ENCODE results near the gene HECW1. TPM values are rescaled to one million over a fixed set of nuclear protein-coding genes. Genes with fewer than 3 reads are reported as not detected.

Gene HECW1
- total RNA-seq, 1 experiment from 2014 or later: 1.8 TPM

GRCh38 chr7:43260980-43261878 lies 148.8 kb downstream of the HECW1 start:
- CTCF ChIA-PET: interaction anchor here (0.6 to 1.4 kb wide), 8 partner anchors 11 to 916 kb away, joined by 3 to 7 read pairs (median 3); partner anchors contain the start of genes MRPL32 and PSMA2
- no TSS peak for BruUV-seq (replicated peaks)
- H3K27me3 Mint-ChIP-seq (ENCODE audit: insufficient read depth, unreplicated experiment): peaks cover 2% of the 10 kb centered on the region

GRCh38 chr7:43265139-43265538 lies 152.7 kb downstream of the HECW1 start:
- H3K27ac Mint-ChIP-seq (ENCODE audit: unreplicated experiment): no peak overlapping the region
- Histone ChIP-seq H3K9me3 (no peaks in the 10 kb centered on the region), H3K27me3 (replicated peaks; ENCODE audit: control insufficient read depth, insufficient read depth, low read length) (no peaks in the 10 kb centered on the region), H3K36me3 (ENCODE audit: control insufficient read depth, insufficient read depth, low read length) (no peaks in the 10 kb centered on the region), H3K4me3 (ENCODE audit: low read depth, low read length) (no peak overlapping the region), H3K4me1 (no peaks in the 10 kb centered on the region)
- no peaks in the 10 kb centered on the region for H3K36me3 Mint-ChIP-seq (ENCODE audit: insufficient read depth, unreplicated experiment)
- H3K4me1 Mint-ChIP-seq (ENCODE audit: low read depth, unreplicated experiment): no peaks in the 10 kb centered on the region
- intact Hi-C loops (cut with micrococcal nuclease; ENCODE audit: unreplicated experiment): loop anchor here (10.0 kb wide), 1 partner anchor 190 kb away; no protein-coding TSS in a partner anchor
- CTCF ChIA-PET: no interaction called here
- POLR2A ChIA-PET: no interaction called here
- TF ChIP-seq CTCF (IDR thresholded peaks at IDR 0.05; ENCODE audit: insufficient read depth in 1 of 2, low read depth in 1 of 2, low read length in 1 of 2, severe bottlenecking in 1 of 2, unreplicated experiment in 1 of 2): no peak
- BruUV-seq (replicated peaks): no TSS peak
- no peak for DNase-seq
- H3K9me3 Mint-ChIP-seq (ENCODE audit: unreplicated experiment): no peaks in the 10 kb centered on the region
- H3K4me3 Mint-ChIP-seq (ENCODE audit: unreplicated experiment): no peak overlapping the region
- H3K27me3 Mint-ChIP-seq (ENCODE audit: insufficient read depth, unreplicated experiment): peaks cover 3% of the 10 kb centered on the region

More at GRCh38 chr7:43260980-43261878, 148.8 kb downstream of the HECW1 start:
- H3K27ac Mint-ChIP-seq (ENCODE audit: unreplicated experiment): no peak overlapping the region
- Histone ChIP-seq H3K36me3 (ENCODE audit: control insufficient read depth, insufficient read depth, low read length) (no peaks in the 10 kb centered on the region), H3K27me3 (replicated peaks; ENCODE audit: control insufficient read depth, insufficient read depth, low read length) (no peaks in the 10 kb centered on the region), H3K9me3 (no peaks in the 10 kb centered on the region), H3K4me3 (ENCODE audit: low read depth, low read length) (no peak overlapping the region), H3K4me1 (no peaks in the 10 kb centered on the region)
- intact Hi-C loops (cut with micrococcal nuclease; ENCODE audit: unreplicated experiment): loop anchor here (1.0 to 10.0 kb wide), 5 partner anchors 50 to 320 kb away; no protein-coding TSS in a partner anchor
- H3K9me3 Mint-ChIP-seq (ENCODE audit: unreplicated experiment): no peaks in the 10 kb centered on the region
- no peaks in the 10 kb centered on the region for H3K36me3 Mint-ChIP-seq (ENCODE audit: insufficient read depth, unreplicated experiment)
- H3K4me1 Mint-ChIP-seq (ENCODE audit: low read depth, unreplicated experiment): no peaks in the 10 kb centered on the region
- POLR2A ChIA-PET: no interaction called here
- H3K4me3 Mint-ChIP-seq (ENCODE audit: unreplicated experiment): no peak overlapping the region
- TF ChIP-seq CTCF (IDR thresholded peaks at IDR 0.05; ENCODE audit: insufficient read depth in 1 of 2, low read depth in 1 of 2, low read length in 1 of 2, severe bottlenecking in 1 of 2, unreplicated experiment in 1 of 2): peak; percentile 91 to 94
- DNase-seq: peak; percentile 79 to 82

GRCh38 chr7:43273939-43274719 lies 161.7 kb downstream of the HECW1 start:
- Histone ChIP-seq H3K9me3 (peaks cover 5% of the 10 kb centered on the region), H3K4me3 (ENCODE audit: low read depth, low read length) (no peak overlapping the region), H3K36me3 (ENCODE audit: control insufficient read depth, insufficient read depth, low read length) (no peaks in the 10 kb centered on the region), H3K27me3 (replicated peaks; ENCODE audit: control insufficient read depth, insufficient read depth, low read length) (no peaks in the 10 kb centered on the region), H3K4me1 (no peaks in the 10 kb centered on the region)
- DNase-seq: no peak
- no peak for TF ChIP-seq CTCF (IDR thresholded peaks at IDR 0.05; ENCODE audit: insufficient read depth in 1 of 2, low read depth in 1 of 2, low read length in 1 of 2, severe bottlenecking in 1 of 2, unreplicated experiment in 1 of 2)
- Mint-ChIP-seq H3K9me3 (ENCODE audit: unreplicated experiment) (peaks cover 12% of the 10 kb centered on the region), H3K36me3 (ENCODE audit: insufficient read depth, unreplicated experiment) (no peaks in the 10 kb centered on the region), H3K4me3 (ENCODE audit: unreplicated experiment) (no peak overlapping the region), H3K4me1 (ENCODE audit: low read depth, unreplicated experiment) (no peaks in the 10 kb centered on the region), H3K27me3 (ENCODE audit: insufficient read depth, unreplicated experiment) (peaks cover 26% of the 10 kb centered on the region), H3K27ac (ENCODE audit: unreplicated experiment) (no peak overlapping the region)
- intact Hi-C loops (cut with micrococcal nuclease; ENCODE audit: unreplicated experiment): no loop called here
- ChIA-PET CTCF (no interaction called here), POLR2A (no interaction called here)
- BruUV-seq (replicated peaks): no TSS peak
